ENCODE data around the gene HDAC4. TPM values are rescaled to one million over a fixed set of nuclear protein-coding genes. Genes with fewer than 3 reads are reported as not detected.

The HDAC4 gene
- total RNA-seq, 2 experiments from 2014 or later: 22.6 to 24.5 TPM

DNA sequence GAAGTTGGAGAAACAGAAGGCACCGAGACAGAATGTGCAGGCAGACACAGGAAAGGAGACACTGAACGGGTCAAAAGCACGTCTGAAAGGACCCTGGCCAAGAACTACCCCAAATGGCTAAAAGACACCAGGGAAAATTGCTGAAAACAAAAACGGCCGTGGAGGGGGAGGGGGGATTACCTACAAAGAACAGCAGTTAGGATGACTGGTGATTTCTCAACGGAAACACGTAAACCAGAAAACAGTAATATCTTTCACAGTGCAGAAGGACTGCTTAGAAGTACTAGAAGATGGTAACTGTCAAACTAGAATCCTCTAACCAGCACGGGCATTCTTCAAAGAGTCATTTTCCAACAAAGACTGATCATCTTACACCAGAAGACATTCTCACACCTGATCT, 142.6 kb downstream of the HDAC4 start:
- ChIA-PET POLR2A (interaction anchor here (1.4 kb wide), 1 partner anchor 9 kb away, joined by 3 read pairs; no protein-coding TSS in a partner anchor), CTCF (no interaction called here)
- Mint-ChIP-seq H3K36me3 (ENCODE audit: low read depth) (peaks cover 5% of the 10 kb centered on the region), H3K4me1 (ENCODE audit: low read depth) (peaks cover 80% of the 10 kb centered on the region), H3K27ac (peak overlapping the region; percentile 91), H3K4me3 (peak overlapping the region; percentile 13), H3K9me3 (peaks cover 10% of the 10 kb centered on the region), H3K27me3 (no peaks in the 10 kb centered on the region)
- intact Hi-C loops (cut with micrococcal nuclease): loop anchor here (10.0 kb wide), 1 partner anchor 113 kb away; no protein-coding TSS in a partner anchor
- DNase-seq (peak; percentile 50), ATAC-seq (peak; percentile 15)
- TF ChIP-seq, protein P1, sequence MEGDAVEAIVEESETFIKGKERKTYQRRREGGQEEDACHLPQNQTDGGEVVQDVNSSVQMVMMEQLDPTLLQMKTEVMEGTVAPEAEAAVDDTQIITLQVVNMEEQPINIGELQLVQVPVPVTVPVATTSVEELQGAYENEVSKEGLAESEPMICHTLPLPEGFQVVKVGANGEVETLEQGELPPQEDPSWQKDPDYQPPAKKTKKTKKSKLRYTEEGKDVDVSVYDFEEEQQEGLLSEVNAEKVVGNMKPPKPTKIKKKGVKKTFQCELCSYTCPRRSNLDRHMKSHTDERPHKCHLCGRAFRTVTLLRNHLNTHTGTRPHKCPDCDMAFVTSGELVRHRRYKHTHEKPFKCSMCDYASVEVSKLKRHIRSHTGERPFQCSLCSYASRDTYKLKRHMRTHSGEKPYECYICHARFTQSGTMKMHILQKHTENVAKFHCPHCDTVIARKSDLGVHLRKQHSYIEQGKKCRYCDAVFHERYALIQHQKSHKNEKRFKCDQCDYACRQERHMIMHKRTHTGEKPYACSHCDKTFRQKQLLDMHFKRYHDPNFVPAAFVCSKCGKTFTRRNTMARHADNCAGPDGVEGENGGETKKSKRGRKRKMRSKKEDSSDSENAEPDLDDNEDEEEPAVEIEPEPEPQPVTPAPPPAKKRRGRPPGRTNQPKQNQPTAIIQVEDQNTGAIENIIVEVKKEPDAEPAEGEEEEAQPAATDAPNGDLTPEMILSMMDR (IDR thresholded peaks at IDR 0.05): no peak

DNA sequence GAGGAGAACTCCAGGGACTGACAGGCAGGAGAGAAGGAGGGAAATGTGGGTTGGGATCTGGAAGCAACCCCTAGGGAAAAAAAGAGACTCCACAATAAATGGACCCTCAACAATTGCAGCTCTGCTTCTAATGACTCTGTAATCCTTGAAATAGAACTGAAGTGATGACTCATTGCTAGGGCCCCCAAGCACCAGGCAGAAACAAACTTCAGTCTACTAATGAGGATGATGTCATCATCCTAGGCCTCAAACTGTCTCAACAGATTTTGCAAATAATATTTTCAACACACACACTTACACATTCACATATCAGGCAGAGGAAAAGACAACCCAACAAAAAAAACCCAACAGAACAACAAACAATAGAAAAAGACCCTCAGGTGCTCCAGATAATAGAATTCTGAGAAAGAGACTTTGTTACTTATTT, 143.3 kb downstream of the HDAC4 start:
- intact Hi-C loops (cut with micrococcal nuclease): loop anchor here (10.0 kb wide), 1 partner anchor 113 kb away; no protein-coding TSS in a partner anchor
- Mint-ChIP-seq H3K9me3 (peaks cover 10% of the 10 kb centered on the region), H3K4me1 (ENCODE audit: low read depth) (peaks cover 86% of the 10 kb centered on the region), H3K27ac (peak overlapping the region; percentile 91), H3K36me3 (ENCODE audit: low read depth) (peaks cover 5% of the 10 kb centered on the region), H3K27me3 (no peaks in the 10 kb centered on the region), H3K4me3 (no peak overlapping the region)
- DNase-seq (peak; percentile 63), ATAC-seq (peak; percentile 68)
- TF ChIP-seq, protein P1 (IDR thresholded peaks at IDR 0.05): no peak
- POLR2A ChIA-PET: no interaction called here
- CTCF ChIA-PET: interaction anchor here (0.7 to 1.5 kb wide), 3 partner anchors 11 to 47 kb away, joined by 3 read pairs; no protein-coding TSS in a partner anchor

DNA sequence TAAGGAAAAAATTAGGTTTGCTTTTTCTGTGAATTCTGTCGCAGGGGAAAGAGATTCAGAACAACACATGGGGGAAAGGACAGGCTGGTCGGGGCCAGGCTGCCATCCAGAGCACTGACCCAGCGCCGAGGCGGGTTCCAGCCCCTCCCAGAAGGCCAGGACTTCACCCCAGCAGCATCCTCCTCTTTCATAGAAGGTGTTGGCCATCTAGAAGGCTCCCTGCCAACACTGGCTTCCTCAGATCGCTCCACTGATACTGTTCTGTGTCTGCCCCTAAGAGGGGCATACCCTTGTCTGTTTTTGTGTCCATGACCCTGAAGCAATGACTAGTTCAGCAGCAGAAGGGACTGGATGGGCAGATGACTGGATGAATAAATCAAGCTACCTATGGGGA, 144.5 kb downstream of the HDAC4 start:
- Mint-ChIP-seq H3K36me3 (ENCODE audit: low read depth) (peaks cover 5% of the 10 kb centered on the region), H3K4me1 (ENCODE audit: low read depth) (peaks cover 95% of the 10 kb centered on the region), H3K9me3 (peaks cover 10% of the 10 kb centered on the region), H3K4me3 (no peak overlapping the region), H3K27ac (no peak overlapping the region), H3K27me3 (no peaks in the 10 kb centered on the region)
- intact Hi-C loops (cut with micrococcal nuclease): loop anchor here (10.0 kb wide), 1 partner anchor 112 kb away; no protein-coding TSS in a partner anchor
- ATAC-seq (no peak), DNase-seq (no peak)
- ChIA-PET CTCF (interaction anchor here (0.7 to 1.5 kb wide), 3 partner anchors 14 to 112 kb away, joined by 3 read pairs; no protein-coding TSS in a partner anchor), POLR2A (interaction anchor here (0.7 to 0.9 kb wide), 2 partner anchors 121 to 125 kb away, joined by 3 to 4 read pairs; no protein-coding TSS in a partner anchor)
- TF ChIP-seq, protein P1 (IDR thresholded peaks at IDR 0.05): no peak

DNA sequence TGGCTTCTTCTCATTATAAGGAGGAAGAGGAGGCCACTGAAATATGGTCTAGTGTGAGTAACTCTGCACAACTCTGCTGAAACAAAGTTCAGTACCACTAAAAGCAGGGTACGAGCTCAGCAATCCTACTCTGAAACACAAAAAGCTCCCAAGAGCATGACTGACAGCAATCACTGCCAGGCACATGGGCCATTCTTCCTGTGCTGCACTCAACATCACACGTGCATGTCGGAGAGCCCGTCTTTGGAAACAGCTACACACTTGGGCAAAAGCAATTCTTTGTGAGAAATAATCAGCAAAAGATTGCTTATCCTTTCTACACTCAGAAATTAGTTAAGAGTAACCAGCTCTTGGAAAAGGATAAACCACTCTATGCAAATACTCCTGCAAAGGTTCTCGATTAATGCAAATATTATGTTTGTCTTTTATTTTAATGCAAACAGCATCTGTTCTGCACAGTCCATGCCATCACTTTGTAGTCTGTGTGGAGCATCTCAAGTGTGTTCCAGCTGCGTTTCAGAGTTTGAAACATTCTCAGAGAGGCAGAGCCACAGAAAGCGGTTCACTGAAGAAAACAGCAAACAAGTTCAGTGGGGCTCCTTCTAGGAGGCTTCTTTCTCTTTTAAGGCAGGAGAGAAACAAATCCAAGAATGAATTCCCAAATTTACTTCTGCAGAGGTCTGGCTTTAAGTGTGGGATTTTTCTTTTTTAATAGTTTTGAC, 145.0 kb downstream of the HDAC4 start:
- Mint-ChIP-seq H3K9me3 (peaks cover 10% of the 10 kb centered on the region), H3K36me3 (ENCODE audit: low read depth) (peaks cover 5% of the 10 kb centered on the region), H3K4me3 (no peak overlapping the region), H3K4me1 (ENCODE audit: low read depth) (peaks cover 89% of the 10 kb centered on the region), H3K27me3 (no peaks in the 10 kb centered on the region), H3K27ac (no peak overlapping the region)
- TF ChIP-seq, protein P1 (IDR thresholded peaks at IDR 0.05): no peak
- ChIA-PET POLR2A (interaction anchor here (0.9 kb wide), 1 partner anchor 125 kb away, joined by 4 read pairs; no protein-coding TSS in a partner anchor), CTCF (interaction anchor here (0.7 to 1.4 kb wide), 2 partner anchors 15 to 112 kb away, joined by 3 read pairs; no protein-coding TSS in a partner anchor)
- ATAC-seq (no peak), DNase-seq (no peak)
- intact Hi-C loops (cut with micrococcal nuclease): loop anchor here (10.0 kb wide), 1 partner anchor 111 kb away; no protein-coding TSS in a partner anchor

DNA sequence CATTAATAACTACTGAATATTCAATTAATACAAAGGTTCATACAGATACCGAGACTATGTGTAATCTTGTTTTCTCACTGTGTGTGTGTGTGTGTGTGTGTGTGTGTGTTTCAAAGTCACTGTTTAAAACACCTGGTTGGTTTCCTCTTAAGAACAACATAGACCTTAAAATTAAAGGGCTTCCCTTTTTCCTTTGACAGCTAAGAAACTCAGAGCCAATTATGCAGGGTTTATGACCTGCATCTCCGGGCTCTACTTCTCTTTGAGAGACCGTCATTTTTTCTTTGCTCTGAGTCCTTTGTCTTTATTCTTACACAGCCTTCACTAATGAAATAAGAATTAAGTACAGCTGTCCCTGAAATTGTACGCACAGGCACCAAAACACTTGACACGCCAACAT, 145.6 kb downstream of the HDAC4 start:
- ATAC-seq (no peak), DNase-seq (no peak)
- TF ChIP-seq, protein P1 (IDR thresholded peaks at IDR 0.05): no peak
- ChIA-PET CTCF (no interaction called here), POLR2A (interaction anchor here (0.9 kb wide), 1 partner anchor 126 kb away, joined by 4 read pairs; no protein-coding TSS in a partner anchor)
- Mint-ChIP-seq H3K4me1 (ENCODE audit: low read depth) (peaks cover 83% of the 10 kb centered on the region), H3K9me3 (peaks cover 10% of the 10 kb centered on the region), H3K27me3 (no peaks in the 10 kb centered on the region), H3K36me3 (ENCODE audit: low read depth) (peaks cover 5% of the 10 kb centered on the region), H3K27ac (no peak overlapping the region), H3K4me3 (no peak overlapping the region)
- intact Hi-C loops (cut with micrococcal nuclease): loop anchor here (10.0 kb wide), 1 partner anchor 110 kb away; no protein-coding TSS in a partner anchor

Measured in activated CD8-positive, alpha-beta T cell treated with anti-CD3 and anti-CD28 coated beads for 36 hours (primary cell).